Aorta (tissue), 5 donors: Measurements from ENCODE around the gene IRX1. TPM values are rescaled to one million over a fixed set of nuclear protein-coding genes. Genes with fewer than 3 reads are reported as not detected.
A peak's percentile ranks its signal among the peaks of the same experiment; 100 is the strongest.

Source experiments
- ATAC-seq: fragments of 200-7000 bp; cut with Tn5 transposase; one replicate; pipeline ENCODE4 v1.9.1; 2022; ENCODE audit warnings: moderate library complexity; ENCODE audit not compliant: low FRiP score
- DNase-seq, 2 donors: peaks; one replicate each; pipeline ENCODE4 v3.0.0-alpha.2; 2020
- H3K27ac ChIP-seq, 2 donors: one replicate each; pipeline ENCODE4 v1.5.1; 2013; ENCODE audit warnings: low read length in 2 of 2, mild to moderate bottlenecking in 2 of 2, moderate library complexity in 2 of 2, control low read depth in 1 of 2, inconsistent platforms in 1 of 2, low read depth in 1 of 2
- H3K27me3 ChIP-seq, 2 donors: one replicate each; pipeline ENCODE4 v1.6.1; 2013; ENCODE audit warnings: control low read depth in 1 of 2, low read length in 1 of 2, mild to moderate bottlenecking in 1 of 2, moderate library complexity in 1 of 2; ENCODE audit not compliant: insufficient read depth in 2 of 2, control insufficient read depth in 1 of 2
- H3K36me3 ChIP-seq, 2 donors: one replicate each; pipeline ENCODE4 v1.6.1; 2013; ENCODE audit warnings: control low read depth in 1 of 2, low read length in 1 of 2, mild to moderate bottlenecking in 1 of 2; ENCODE audit not compliant: insufficient read depth in 2 of 2, control insufficient read depth in 1 of 2
- H3K4me1 ChIP-seq, 2 donors: one replicate each; pipeline ENCODE4 v1.6.1; 2013; ENCODE audit warnings: low read length in 2 of 2, control low read depth in 1 of 2, mild to moderate bottlenecking in 1 of 2, moderate library complexity in 1 of 2; ENCODE audit not compliant: insufficient read depth in 2 of 2, control insufficient read depth in 1 of 2
- H3K4me3 ChIP-seq, 2 donors: one replicate each; pipeline ENCODE4 v1.5.1; 2013; ENCODE audit warnings: low read length in 2 of 2, control low read depth in 1 of 2, mild to moderate bottlenecking in 1 of 2
- H3K9me3 ChIP-seq: one replicate; pipeline ENCODE4 v1.6.1; 2013; ENCODE audit warnings: mild to moderate bottlenecking, low read length; ENCODE audit not compliant: control insufficient read depth
- WGBS, 2 donors: extraction: QIAGEN DNeasy Blood & Tissue Kit; methylation state at CpG; one replicate each; pipeline ENCODE4 v1.1.7; 2013; 5-methylcytosine and 5-hydroxymethylcytosine counted together
- intact Hi-C, 2 donors: fragments of 100-400 bp; cut with DNase I; formaldehyde crosslinking; loops; one replicate each; pipeline versions ENCODE4 v1.14.2 to v1.15.0; 2022
- polyA plus RNA-seq, 2 donors: library from polyadenylated mRNA; stranded (reverse); fragments of 200-250 nt; gene quantifications; one replicate each; pipeline ENCODE4 v1.2.3, GENCODE V29; 2013
- total RNA-seq, 2 donors: library from RNA; stranded (reverse); fragmentation: NEBNext Ultra II Directional; extraction: Animal tissue kit (Norgen Biotek cat#: 25700); gene quantifications; one replicate each; pipeline ENCODE4 v1.2.1, GENCODE V29; 2021
- donor health status: healthy with polysubstance abuse.
- donor health status: Bipolar disorder and iron deficiency.
- donor health status: DM: no; HTN: no; CAD: no.
- donor health status: DM: no; HTN: no; CAD: no.
- donor health status: DM: yes; HTN: yes; CAD: no.

The IRX1 gene
- total and polyA plus RNA-seq, 4 donors = 1.5 to 4.3 TPM; not detected in 2

DNA sequence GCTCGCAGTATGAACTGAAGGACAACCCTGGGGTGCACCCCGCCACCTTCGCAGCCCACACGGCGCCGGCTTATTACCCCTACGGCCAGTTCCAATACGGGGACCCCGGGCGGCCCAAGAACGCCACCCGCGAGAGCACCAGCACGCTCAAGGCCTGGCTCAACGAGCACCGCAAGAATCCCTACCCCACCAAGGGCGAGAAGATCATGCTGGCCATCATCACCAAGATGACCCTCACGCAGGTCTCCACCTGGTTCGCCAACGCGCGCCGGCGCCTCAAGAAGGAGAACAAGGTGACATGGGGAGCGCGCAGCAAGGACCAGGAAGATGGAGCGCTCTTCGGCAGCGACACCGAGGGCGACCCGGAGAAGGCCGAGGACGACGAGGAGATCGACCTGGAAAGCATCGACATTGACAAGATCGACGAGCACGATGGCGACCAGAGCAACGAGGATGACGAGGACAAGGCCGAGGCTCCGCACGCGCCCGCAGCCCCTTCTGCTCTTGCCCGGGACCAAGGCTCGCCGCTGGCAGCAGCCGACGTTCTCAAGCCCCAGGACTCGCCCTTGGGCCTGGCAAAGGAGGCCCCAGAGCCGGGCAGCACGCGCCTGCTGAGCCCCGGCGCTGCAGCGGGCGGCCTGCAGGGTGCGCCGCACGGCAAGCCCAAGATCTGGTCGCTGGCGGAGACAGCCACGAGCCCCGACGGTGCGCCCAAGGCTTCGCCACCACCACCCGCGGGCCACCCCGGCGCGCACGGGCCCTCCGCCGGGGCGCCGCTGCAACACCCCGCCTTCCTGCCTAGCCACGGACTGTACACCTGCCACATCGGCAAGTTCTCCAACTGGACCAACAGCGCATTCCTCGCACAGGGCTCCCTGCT is 3.8 kb downstream of the IRX1 start:
- ATAC-seq = no peak
- H3K27me3 ChIP-seq = no peaks in the 10 kb centered on the region
- DNase-seq = no peak
- H3K4me1 ChIP-seq = no peaks in the 10 kb centered on the region
- WGBS, 2 donors = 34 to 40% methylated on average over 67 to 86 of the region's 86 CpGs
- H3K4me3 ChIP-seq = no peak overlapping the region
- no peak overlapping the region for H3K27ac ChIP-seq
- intact Hi-C loops = loop anchor here in 1 of 2 donors (10.0 kb wide), 1 partner anchor 395 kb away; no protein-coding TSS in a partner anchor
- H3K9me3 ChIP-seq = no peaks in the 10 kb centered on the region
- H3K36me3 ChIP-seq = no peaks in the 10 kb centered on the region

DNA sequence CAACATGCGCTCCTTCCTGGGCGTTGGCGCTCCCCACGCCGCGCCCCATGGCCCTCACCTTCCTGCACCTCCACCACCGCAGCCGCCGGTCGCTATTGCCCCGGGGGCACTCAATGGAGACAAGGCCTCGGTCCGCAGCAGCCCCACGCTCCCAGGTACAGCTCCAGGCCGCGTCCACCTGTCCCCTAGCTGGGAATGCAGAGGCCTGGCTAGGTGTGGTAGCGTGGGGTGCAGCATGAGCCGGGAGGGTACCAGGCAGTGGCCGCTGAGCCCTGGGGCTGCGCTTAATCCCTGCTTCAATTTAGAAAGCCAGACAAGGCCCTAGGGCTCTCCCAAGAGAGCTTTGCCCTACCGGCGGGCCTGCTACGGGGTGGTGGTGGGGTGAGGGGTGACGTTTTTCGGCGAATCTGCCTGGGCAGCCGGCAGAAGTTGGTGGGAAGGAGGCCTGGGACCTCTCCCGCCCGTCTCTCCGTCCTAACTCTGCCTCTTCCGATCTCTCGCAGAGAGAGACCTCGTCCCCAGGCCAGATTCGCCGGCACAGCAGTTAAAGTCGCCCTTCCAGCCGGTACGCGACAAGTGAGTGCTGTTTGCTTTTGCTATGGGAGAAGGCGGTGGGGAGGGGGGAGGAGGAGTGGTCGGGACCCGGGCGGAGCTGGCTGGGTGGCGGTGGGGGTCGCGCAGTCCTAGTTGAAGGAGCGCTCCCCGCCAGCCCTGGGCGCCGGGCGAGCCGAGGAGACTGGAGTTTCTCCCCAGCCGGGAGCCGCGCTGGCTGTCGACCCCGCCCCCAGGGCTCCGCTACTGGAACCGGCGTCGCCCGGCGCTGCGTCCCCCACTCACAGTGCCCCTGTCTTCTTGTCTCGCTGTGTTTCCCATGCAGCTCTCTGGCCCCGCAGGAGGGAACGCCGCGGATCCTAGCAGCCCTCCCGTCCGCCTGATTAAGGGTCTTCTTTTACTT is 4.8 kb downstream of the IRX1 start:
- H3K4me1 ChIP-seq = no peaks in the 10 kb centered on the region
- DNase-seq (no peak), ATAC-seq (no peak)
- no peaks in the 10 kb centered on the region for H3K27me3 ChIP-seq
- intact Hi-C loops = no loop called here
- 23 to 28% methylated on average over 64 to 71 of the region's 71 CpGs for WGBS, 2 donors
- no peak overlapping the region for H3K27ac ChIP-seq
- no peaks in the 10 kb centered on the region for H3K9me3 ChIP-seq
- no peaks in the 10 kb centered on the region for H3K36me3 ChIP-seq
- H3K4me3 ChIP-seq = peak overlapping the region in 1 of 2 donors; percentile 14

DNA sequence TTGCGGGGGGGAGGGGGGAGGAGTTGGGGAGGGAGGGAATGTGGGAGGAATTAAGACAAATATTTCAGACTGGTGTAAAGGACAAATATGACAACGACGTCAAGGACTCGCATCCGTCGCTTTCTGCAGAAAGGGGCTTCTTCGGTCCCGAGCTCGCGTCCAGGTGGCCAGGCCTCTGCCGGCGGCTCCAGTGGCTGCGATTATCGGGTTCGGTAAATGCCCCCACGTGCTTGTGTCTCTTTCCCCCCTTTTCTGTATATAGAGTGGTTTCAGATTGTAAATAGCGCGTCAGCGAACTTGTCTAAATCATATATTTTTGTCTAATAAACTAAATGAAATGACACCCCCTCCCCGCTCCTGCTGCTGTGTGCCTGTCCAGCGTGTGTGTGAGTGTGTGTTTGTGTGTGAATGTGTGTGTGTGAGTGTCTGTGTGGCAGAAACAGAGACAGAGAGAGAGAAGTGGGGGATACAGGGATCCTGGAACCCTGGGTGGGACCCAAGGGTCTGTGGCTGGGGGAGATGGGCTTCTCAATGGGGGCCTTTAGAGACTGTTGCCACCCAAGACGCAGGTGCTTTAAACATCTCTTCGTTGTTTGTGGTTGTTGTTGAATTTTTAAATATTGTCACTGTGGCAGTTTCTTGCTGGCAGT is 5.6 kb downstream of the IRX1 start:
- ATAC-seq (no peak), DNase-seq (no peak)
- intact Hi-C loops = no loop called here
- Histone ChIP-seq H3K36me3 (no peaks in the 10 kb centered on the region), H3K4me1 (no peaks in the 10 kb centered on the region), H3K27ac (no peak overlapping the region), H3K4me3 (peak overlapping the region in 1 of 2 donors; percentile 14), H3K9me3 (no peaks in the 10 kb centered on the region), H3K27me3 (no peaks in the 10 kb centered on the region)
- WGBS, 2 donors = 42 to 45% methylated on average over 23 of the region's 23 CpGs

GRCh38 chr5:3601911-3602782 is 6.5 kb downstream of the IRX1 start:
- intact Hi-C loops = no loop called here
- peak; percentile 2 for ATAC-seq
- no peak overlapping the region for H3K4me3 ChIP-seq
- H3K36me3 ChIP-seq = no peaks in the 10 kb centered on the region
- no peaks in the 10 kb centered on the region for H3K9me3 ChIP-seq
- no peaks in the 10 kb centered on the region for H3K27me3 ChIP-seq
- H3K27ac ChIP-seq = no peak overlapping the region
- DNase-seq = no peak
- H3K4me1 ChIP-seq = no peaks in the 10 kb centered on the region
- WGBS, 2 donors = 12 to 30% methylated on average over 70 to 73 of the region's 73 CpGs

- no peaks in the 10 kb centered on the region for H3K4me1 ChIP-seq
- no peaks in the 10 kb centered on the region for H3K36me3 ChIP-seq
- H3K4me3 ChIP-seq = no peak overlapping the region
- peak in 1 of 2 donors; percentile 81 for DNase-seq
- ATAC-seq = peak; percentile 64
- intact Hi-C loops = no loop called here
- no peaks in the 10 kb centered on the region for H3K9me3 ChIP-seq
- H3K27ac ChIP-seq = no peak overlapping the region
- 14 to 27% methylated on average over 24 to 45 of the region's 45 CpGs for WGBS, 2 donors
- H3K27me3 ChIP-seq = no peaks in the 10 kb centered on the region
These were observed 7.3 kb downstream of the IRX1 start for GRCh38 chr5:3602785-3603502.

DNA sequence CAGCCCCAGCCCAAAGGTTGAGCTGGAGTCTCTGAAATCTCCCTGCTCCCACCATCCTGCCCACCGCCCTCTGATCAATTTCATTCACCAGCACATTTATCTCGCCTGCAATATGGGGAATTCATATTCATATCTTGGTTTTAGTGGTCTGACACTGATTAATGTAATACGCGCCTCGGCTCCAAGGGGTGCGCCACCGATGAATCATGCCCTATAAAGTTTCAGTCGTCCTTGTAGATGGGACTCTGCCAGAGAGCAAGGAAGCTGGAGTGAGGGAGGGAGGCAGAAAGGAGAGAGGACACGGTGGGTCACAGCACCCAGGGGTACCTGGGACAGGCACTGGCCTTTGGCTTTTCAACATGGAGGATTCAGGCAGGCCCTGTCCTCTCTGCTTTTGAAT is 8.9 kb downstream of the IRX1 start:
- H3K9me3 ChIP-seq = no peaks in the 10 kb centered on the region
- 77 to 84% methylated on average over 9 of the region's 9 CpGs for WGBS, 2 donors
- no peak overlapping the region for H3K4me3 ChIP-seq
- H3K36me3 ChIP-seq = no peaks in the 10 kb centered on the region
- ATAC-seq = no peak
- no peaks in the 10 kb centered on the region for H3K4me1 ChIP-seq
- H3K27me3 ChIP-seq = no peaks in the 10 kb centered on the region
- intact Hi-C loops = no loop called here
- H3K27ac ChIP-seq = no peak overlapping the region
- no peak for DNase-seq

DNA sequence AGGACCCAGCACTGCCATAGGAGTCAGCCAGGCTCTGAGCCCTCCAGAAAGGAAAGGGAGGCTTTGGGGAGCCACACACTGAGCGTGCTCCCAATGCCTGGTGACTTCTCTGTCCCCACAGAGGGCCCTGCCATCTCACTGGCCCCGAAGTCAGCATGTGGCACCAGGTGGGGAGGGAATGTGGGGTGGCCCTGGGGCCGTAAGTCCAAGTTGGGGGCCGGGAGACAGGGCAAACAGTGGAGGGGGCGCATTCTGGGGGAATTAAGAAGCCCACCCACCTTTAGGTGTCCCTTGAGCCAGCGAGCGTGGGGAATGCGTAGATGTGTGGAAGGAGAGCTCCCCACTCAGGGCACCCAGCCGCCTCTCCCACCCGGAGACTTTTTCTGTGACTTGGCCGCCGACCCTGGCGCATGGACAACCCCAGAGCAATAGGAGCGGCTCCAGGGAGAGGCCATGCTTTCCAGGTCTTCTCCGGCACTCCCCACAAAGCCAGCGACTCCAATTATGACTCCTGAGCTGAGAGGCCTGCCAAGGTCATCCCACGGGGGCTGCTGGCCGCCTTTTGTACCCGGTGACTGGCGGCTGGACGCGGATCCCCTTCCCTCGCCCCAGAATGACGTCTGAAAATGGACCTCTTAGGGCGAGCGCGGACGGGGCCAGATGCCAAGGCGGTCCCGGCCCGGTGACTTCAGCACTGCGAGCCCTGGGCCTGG is 9.8 kb downstream of the IRX1 start:
- 68 to 74% methylated on average over 32 of the region's 32 CpGs for WGBS, 2 donors
- Histone ChIP-seq H3K4me1 (no peaks in the 10 kb centered on the region), H3K27me3 (no peaks in the 10 kb centered on the region), H3K36me3 (no peaks in the 10 kb centered on the region), H3K4me3 (no peak overlapping the region), H3K9me3 (no peaks in the 10 kb centered on the region), H3K27ac (no peak overlapping the region)
- intact Hi-C loops = no loop called here
- ATAC-seq = no peak
- no peak for DNase-seq
